ENCODE measurements around the gene IKBKE.

DNA sequence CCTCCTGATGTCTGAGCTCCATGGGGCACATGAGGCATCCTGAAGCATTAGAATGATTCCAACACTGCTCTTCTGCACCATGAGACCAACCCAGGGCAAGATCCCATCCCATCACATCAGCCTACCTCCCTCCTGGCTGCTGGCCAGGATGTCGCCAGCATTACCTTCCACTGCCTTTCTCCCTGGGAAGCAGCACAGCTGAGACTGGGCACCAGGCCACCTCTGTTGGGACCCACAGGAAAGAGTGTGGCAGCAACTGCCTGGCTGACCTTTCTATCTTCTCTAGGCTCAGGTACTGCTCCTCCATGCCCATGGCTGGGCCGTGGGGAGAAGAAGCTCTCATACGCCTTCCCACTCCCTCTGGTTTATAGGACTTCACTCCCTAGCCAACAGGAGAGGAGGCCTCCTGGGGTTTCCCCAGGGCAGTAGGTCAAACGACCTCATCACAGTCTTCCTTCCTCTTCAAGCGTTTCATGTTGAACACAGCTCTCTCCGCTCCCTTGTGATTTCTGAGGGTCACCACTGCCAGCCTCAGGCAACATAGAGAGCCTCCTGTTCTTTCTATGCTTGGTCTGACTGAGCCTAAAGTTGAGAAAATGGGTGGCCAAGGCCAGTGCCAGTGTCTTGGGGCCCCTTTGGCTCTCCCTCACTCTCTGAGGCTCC is 26.0 kb downstream of the IKBKE start:
- TF ChIP-seq EZH2phosphoT487 (IDR thresholded peaks at IDR 0.05; ENCODE audit: borderline replicate concordance, low read length): no peak
- TF ChIP-seq, protein P1, sequence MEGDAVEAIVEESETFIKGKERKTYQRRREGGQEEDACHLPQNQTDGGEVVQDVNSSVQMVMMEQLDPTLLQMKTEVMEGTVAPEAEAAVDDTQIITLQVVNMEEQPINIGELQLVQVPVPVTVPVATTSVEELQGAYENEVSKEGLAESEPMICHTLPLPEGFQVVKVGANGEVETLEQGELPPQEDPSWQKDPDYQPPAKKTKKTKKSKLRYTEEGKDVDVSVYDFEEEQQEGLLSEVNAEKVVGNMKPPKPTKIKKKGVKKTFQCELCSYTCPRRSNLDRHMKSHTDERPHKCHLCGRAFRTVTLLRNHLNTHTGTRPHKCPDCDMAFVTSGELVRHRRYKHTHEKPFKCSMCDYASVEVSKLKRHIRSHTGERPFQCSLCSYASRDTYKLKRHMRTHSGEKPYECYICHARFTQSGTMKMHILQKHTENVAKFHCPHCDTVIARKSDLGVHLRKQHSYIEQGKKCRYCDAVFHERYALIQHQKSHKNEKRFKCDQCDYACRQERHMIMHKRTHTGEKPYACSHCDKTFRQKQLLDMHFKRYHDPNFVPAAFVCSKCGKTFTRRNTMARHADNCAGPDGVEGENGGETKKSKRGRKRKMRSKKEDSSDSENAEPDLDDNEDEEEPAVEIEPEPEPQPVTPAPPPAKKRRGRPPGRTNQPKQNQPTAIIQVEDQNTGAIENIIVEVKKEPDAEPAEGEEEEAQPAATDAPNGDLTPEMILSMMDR (IDR thresholded peaks at IDR 0.05; ENCODE audit: low read depth, low read length, poor library complexity, severe bottlenecking): no peak

Data from DOHH2 (cell line).